IMR-90 (cell line): ENCODE results near the gene FAR2. TPM values are rescaled to one million over a fixed set of nuclear protein-coding genes. Genes with fewer than 3 reads are reported as not detected.

Experiments
- ATAC-seq: fragments of 200-7000 bp; cut with Tn5 transposase; 2 replicates; pipeline ENCODE4 v1.9.1; 2020; ENCODE audit warnings: low read depth, mild to moderate bottlenecking, moderate library complexity
- BruUV-seq: library from RNA; stranded (reverse); fragments of 400-500 nt; replicated peaks from 2 replicates; lab custom pipeline; 2021; lab: Mats Ljungman, UMichigan
- CTCF ChIA-PET: fragments of 300-600 bp; formaldehyde crosslinking; extraction: SDS; loops from one replicate; lab custom pipeline; 2021; ENCODE audit warnings: antibody characterized with exemption; lab: Yijun Ruan, JAX
- POLR2A ChIA-PET: fragments of 300-600 bp; sonication (Branson Sonifier 250); formaldehyde crosslinking; loops from one replicate; lab custom pipeline; 2022; ENCODE audit warnings: antibody characterized with exemption; ENCODE audit not compliant: unreplicated experiment; lab: Charles Lee
- DNase-seq: peaks from one replicate; pipeline ENCODE4 v3.0.0; 2013
- H2AFZ ChIP-seq: replicated peaks from 2 replicates; pipeline ENCODE3; 2013; ENCODE audit warnings: low read length, mild to moderate bottlenecking; ENCODE audit not compliant: poor library complexity
- H2AK5ac ChIP-seq: 2 replicates; pipeline ENCODE4 v1.6.1; 2013; ENCODE audit warnings: low read depth, low read length, inconsistent platforms
- H2AK9ac ChIP-seq: replicated peaks from 2 replicates; pipeline ENCODE3; 2013; ENCODE audit warnings: mild to moderate bottlenecking, low read depth, low read length, moderate library complexity; ENCODE audit not compliant: poor library complexity
- H2BK120ac ChIP-seq: 2 replicates; pipeline ENCODE4 v1.6.1; 2013; ENCODE audit warnings: low read depth, low read length, inconsistent platforms
- H2BK15ac ChIP-seq: 3 replicates; pipeline ENCODE4 v1.6.1; 2013; ENCODE audit warnings: low read depth, low read length, inconsistent platforms
- H2BK20ac ChIP-seq: 2 replicates; pipeline ENCODE4 v1.6.1; 2013; ENCODE audit warnings: low read depth, mild to moderate bottlenecking, inconsistent platforms, low read length, moderate library complexity
- H2BK5ac ChIP-seq: 2 replicates; pipeline ENCODE4 v1.6.1; 2013; ENCODE audit warnings: mild to moderate bottlenecking, low read depth, low read length, inconsistent platforms; ENCODE audit not compliant: poor library complexity, severe bottlenecking
- H3K14ac ChIP-seq: replicated peaks from 2 replicates; pipeline ENCODE4 v1.6.1; 2013; ENCODE audit warnings: low read depth, low read length, inconsistent platforms
- H3K18ac ChIP-seq: 2 replicates; pipeline ENCODE4 v1.6.1; 2013; ENCODE audit warnings: low read depth, low read length, control low read depth
- H3K23ac ChIP-seq: 2 replicates; pipeline ENCODE4 v1.6.1; 2013; ENCODE audit warnings: low read depth, low read length, inconsistent platforms
- H3K27ac ChIP-seq: 2 replicates; pipeline ENCODE4 v1.5.1; 2013; ENCODE audit warnings: mild to moderate bottlenecking, control low read depth, low read length; ENCODE audit not compliant: insufficient read depth
- H3K27me3 ChIP-seq: 2 replicates; pipeline ENCODE4 v1.6.1; 2013; ENCODE audit warnings: low read length; ENCODE audit not compliant: control insufficient read depth, insufficient read depth
- H3K36me3 ChIP-seq: 2 replicates; pipeline ENCODE4 v1.6.1; 2013; ENCODE audit warnings: low read length, mixed read lengths; ENCODE audit not compliant: control insufficient read depth, insufficient read depth
- H3K4ac ChIP-seq: 2 replicates; pipeline ENCODE4 v1.6.1; 2013; ENCODE audit warnings: low read depth, low read length, inconsistent platforms
- H3K4me1 ChIP-seq: 2 replicates; pipeline ENCODE4 v1.6.1; 2013; ENCODE audit warnings: low read length, mixed read lengths; ENCODE audit not compliant: control insufficient read depth, insufficient read depth
- H3K4me2 ChIP-seq: 2 replicates; pipeline ENCODE4 v1.6.1; 2013; ENCODE audit warnings: low read depth, mild to moderate bottlenecking, control low read depth, low read length, moderate library complexity
- H3K4me3 ChIP-seq: 2 replicates; pipeline ENCODE4 v1.5.1; 2013; ENCODE audit warnings: low read depth, mild to moderate bottlenecking, control low read depth, low read length, moderate library complexity; ENCODE audit not compliant: insufficient read depth
- H3K56ac ChIP-seq: 2 replicates; pipeline ENCODE4 v1.6.1; 2013; ENCODE audit warnings: low read length, inconsistent platforms; ENCODE audit not compliant: insufficient read depth; ENCODE audit errors: extremely low read depth
- H3K79me1 ChIP-seq, 2 experiments: 2 replicates each; pipeline ENCODE4 v1.6.1; 2013; ENCODE audit warnings: low read length in 2 of 2, inconsistent platforms in 1 of 2, low read depth in 1 of 2
- H3K9ac ChIP-seq: 2 replicates; pipeline ENCODE4 v1.6.1; 2013; ENCODE audit warnings: low read depth, low read length, control low read depth
- H3K9me1 ChIP-seq: 2 replicates; pipeline ENCODE4 v1.6.1; 2013; ENCODE audit warnings: low read length, inconsistent platforms; ENCODE audit not compliant: insufficient read depth
- H3K9me3 ChIP-seq: 2 replicates; pipeline ENCODE4 v1.6.1; 2013; ENCODE audit warnings: low read length; ENCODE audit not compliant: control insufficient read depth, insufficient read depth
- H4K20me1 ChIP-seq: 2 replicates; pipeline ENCODE4 v1.6.1; 2013; ENCODE audit warnings: low read length, inconsistent platforms; ENCODE audit not compliant: insufficient read depth
- H4K5ac ChIP-seq: 2 replicates; pipeline ENCODE4 v1.6.1; 2013; ENCODE audit warnings: mild to moderate bottlenecking, low read depth, low read length, control low read depth
- H4K8ac ChIP-seq, 2 experiments: 2 replicates each; pipeline ENCODE4 v1.6.1; 2013; ENCODE audit warnings: low read depth in 2 of 2, low read length in 2 of 2, control low read depth in 1 of 2, inconsistent platforms in 1 of 2
- H4K91ac ChIP-seq: 2 replicates; pipeline ENCODE4 v1.6.1; 2013; ENCODE audit warnings: low read depth, low read length, inconsistent platforms; ENCODE audit not compliant: insufficient read depth
- BHLHE40 ChIP-seq: fragments of 150-350 bp; IDR thresholded peaks from 2 replicates; pipeline ENCODE4 v1.6.1; 2016; ENCODE audit warnings: mild to moderate bottlenecking, low read depth, low read length
- CEBPB ChIP-seq: IDR thresholded peaks from 2 replicates; pipeline ENCODE4 v1.6.1; 2012; ENCODE audit warnings: low read depth, low read length, improper control_type of control experiment
- CHD1 ChIP-seq: IDR thresholded peaks from 2 replicates; pipeline ENCODE4 v1.6.1; 2012; ENCODE audit warnings: low read depth, low read length, improper control_type of control experiment
- CTCF ChIP-seq: conservative IDR thresholded peaks from 2 replicates; pipeline ENCODE4 v1.5.1; 2012; ENCODE audit warnings: mild to moderate bottlenecking, low read depth, low read length, improper control_type of control experiment
- ELK1 ChIP-seq: fragments of 150-350 bp; IDR thresholded peaks from 2 replicates; pipeline ENCODE4 v1.6.1; 2016; ENCODE audit warnings: low read depth, mild to moderate bottlenecking, low read length, moderate library complexity, borderline replicate concordance
- FOS ChIP-seq: fragments of 150-350 bp; IDR thresholded peaks from 2 replicates; pipeline ENCODE4 v1.6.1; 2016; ENCODE audit warnings: low read depth, low read length
- MAFK ChIP-seq: IDR thresholded peaks from 2 replicates; pipeline ENCODE4 v1.6.1; 2012; ENCODE audit warnings: low read depth, low read length, improper control_type of control experiment
- MAZ ChIP-seq: IDR thresholded peaks from 2 replicates; pipeline ENCODE4 v1.6.1; 2012; ENCODE audit warnings: low read depth, mild to moderate bottlenecking, low read length, improper control_type of control experiment, moderate library complexity, borderline replicate concordance
- MXI1 ChIP-seq: IDR thresholded peaks from 2 replicates; pipeline ENCODE4 v1.6.1; 2012; ENCODE audit warnings: low read depth, mild to moderate bottlenecking, low read length, moderate library complexity, borderline replicate concordance
- NFE2L2 ChIP-seq: fragments of 150-350 bp; IDR thresholded peaks from 2 replicates; pipeline ENCODE4 v1.6.1; 2016; ENCODE audit warnings: low read depth, mild to moderate bottlenecking, low read length
- POLR2A ChIP-seq: IDR thresholded peaks from 2 replicates; pipeline ENCODE4 v1.6.1; 2012; ENCODE audit warnings: mild to moderate bottlenecking, low read depth, low read length
- RAD21 ChIP-seq: IDR thresholded peaks from 2 replicates; pipeline ENCODE4 v1.6.1; 2012; ENCODE audit warnings: low read length, improper control_type of control experiment
- RCOR1 ChIP-seq: IDR thresholded peaks from 2 replicates; pipeline ENCODE4 v1.6.1; 2012; ENCODE audit warnings: mild to moderate bottlenecking, low read length, improper control_type of control experiment; ENCODE audit not compliant: insufficient replicate concordance
- RFX5 ChIP-seq: IDR thresholded peaks from 2 replicates; pipeline ENCODE4 v1.8.0; 2012; ENCODE audit warnings: low read depth, mild to moderate bottlenecking, low read length, moderate library complexity
- SMC3 ChIP-seq: fragments of 150-350 bp; IDR thresholded peaks from 2 replicates; pipeline ENCODE4 v1.6.1; 2016; ENCODE audit warnings: low read depth, mild to moderate bottlenecking, antibody characterized with exemption, low read length, moderate library complexity
- USF2 ChIP-seq: fragments of 150-350 bp; IDR thresholded peaks from 2 replicates; pipeline ENCODE4 v1.6.1; 2017; ENCODE audit warnings: mild to moderate bottlenecking, antibody characterized with exemption, low read length, low read depth
- WGBS, 2 experiments: methylation state at CpG; one replicate each; pipeline versions ENCODE4 v1.1.5 to v1.1.7; 2013; ENCODE audit warnings: missing lambda C conversion rate in 2 of 2; ENCODE audit not compliant: insufficient read length in 1 of 2; ENCODE audit errors: extremely low coverage in 2 of 2; 5-methylcytosine and 5-hydroxymethylcytosine counted together
- dilution Hi-C: fragments of 300-500 bp; cut with HindIII; formaldehyde crosslinking; loops from one replicate; pipeline ENCODE4 v1.14.3; 2018; ENCODE audit warnings: low sequenced_read_pairs; ENCODE audit not compliant: unreplicated experiment
- in situ Hi-C: fragments of 300-500 bp; cut with MboI; formaldehyde crosslinking; loops from 3 replicates; pipeline ENCODE4 v1.14.3; 2019; ENCODE audit warnings: low sequenced_read_pairs, inconsistent platforms, mixed read lengths
- intact Hi-C: fragments of 100-400 bp; cut with micrococcal nuclease; formaldehyde crosslinking; loops from 2 replicates; pipeline ENCODE4 v1.10.0; 2022
- polyA plus RNA-seq, 3 experiments: library from polyadenylated mRNA; depleted of rRNA; stranded (reverse); fragments of >200 nt; gene quantifications; 2 replicates each; pipeline ENCODE4 v1.2.3, GENCODE V29; 2012; ENCODE audit warnings: low replicate concordance in 1 of 3
- total RNA-seq: library from RNA; depleted of rRNA; stranded (reverse); fragments of >200 nt; gene quantifications from 2 replicates; pipeline ENCODE4 v1.2.3, GENCODE V29; 2012

Gene FAR2
- total and polyA plus RNA-seq, 2 of the 4 experiments (the other 2 are of a cell fraction): 1.1 to 2.0 TPM

- ATAC-seq: no peak
- intact Hi-C loops: no loop called here
- in situ Hi-C loops: no loop called here
- H2AK5ac ChIP-seq: no peak overlapping the region
- no peak overlapping the region for H2AFZ ChIP-seq
- no peak overlapping the region for H3K9ac ChIP-seq
- no peaks in the 10 kb centered on the region for H4K20me1 ChIP-seq
- ChIA-PET CTCF (no interaction called here), POLR2A (no interaction called here)
- H3K18ac ChIP-seq: no peak overlapping the region
- H4K8ac ChIP-seq: no peak overlapping the region
- no peaks in the 10 kb centered on the region for H3K36me3 ChIP-seq
- H2AK9ac ChIP-seq: no peak overlapping the region
- H3K56ac ChIP-seq: no peak overlapping the region
- H3K23ac ChIP-seq: no peak overlapping the region
- no peak overlapping the region for H3K4me3 ChIP-seq
- TF ChIP-seq MAZ (no peak), RFX5 (no peak), RAD21 (no peak), CEBPB (no peak), MAFK (no peak), CTCF (no peak), FOS (no peak), BHLHE40 (no peak), ELK1 (no peak), CHD1 (no peak), MXI1 (no peak), RCOR1 (no peak), POLR2A (no peak), SMC3 (no peak), NFE2L2 (no peak), USF2 (no peak)
- H3K27ac ChIP-seq: no peak overlapping the region
- no peak overlapping the region for H2BK120ac ChIP-seq
- no peak overlapping the region for H2BK15ac ChIP-seq
- H2BK5ac ChIP-seq: no peak overlapping the region
- no peak overlapping the region for H4K5ac ChIP-seq
- BruUV-seq: no TSS peak
- H3K4ac ChIP-seq: no peak overlapping the region
- H2BK20ac ChIP-seq: no peak overlapping the region
- H3K79me1 ChIP-seq: no peaks in the 10 kb centered on the region
- dilution Hi-C loops: no loop called here
- no peak overlapping the region for H4K91ac ChIP-seq
- no peaks in the 10 kb centered on the region for H3K9me1 ChIP-seq
- H3K4me1 ChIP-seq: no peaks in the 10 kb centered on the region
- DNase-seq: no peak
- H3K27me3 ChIP-seq: no peaks in the 10 kb centered on the region
- no peaks in the 10 kb centered on the region for H3K9me3 ChIP-seq
- WGBS, 2 experiments: no CpG with 5 or more reads among the region's 3 CpGs
- H3K4me2 ChIP-seq: no peak overlapping the region
- no peak overlapping the region for H3K14ac ChIP-seq
Observed at GRCh38 chr12:29275834-29276233, 126.8 kb downstream of the FAR2 start.
